GM12891 (cell line): ENCODE measurements around the gene SULT4A1.

Experiments used
- POLR2A ChIP-seq: IDR thresholded peaks from 2 replicates; pipeline ENCODE4 v1.6.1; 2011; ENCODE audit warnings: low read depth, low read length, control low read depth
- TAF1 ChIP-seq: IDR thresholded peaks from 2 replicates; pipeline ENCODE4 v1.6.1; 2011; ENCODE audit warnings: low read depth, low read length, control low read depth

DNA sequence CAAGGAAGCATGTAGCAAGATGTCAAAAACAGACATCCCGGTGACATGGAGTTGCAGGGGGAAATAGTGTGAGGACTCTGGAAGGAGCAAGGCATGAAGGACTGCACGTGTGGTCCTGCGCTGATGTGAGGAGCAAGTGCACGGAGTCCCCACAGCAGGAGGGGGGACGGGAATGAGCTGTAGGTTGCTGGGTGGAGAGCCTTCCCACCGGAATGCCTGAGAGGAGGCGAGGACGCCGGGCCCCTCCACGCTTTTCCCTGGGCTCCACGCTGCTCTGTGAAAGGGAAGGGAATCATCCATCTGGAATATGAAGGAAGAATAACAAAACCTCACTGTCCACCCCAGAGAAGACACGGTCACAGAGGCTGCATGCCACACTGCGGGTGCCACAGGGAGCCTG lies 26.6 kb downstream of the SULT4A1 start:
- no peak for TF ChIP-seq POLR2A
- no peak for TF ChIP-seq TAF1
